A549 (cell line): ENCODE results near the gene SRRT.

ENCODE experiments used
- BHLHE40 ChIP-seq: IDR thresholded peaks from 2 replicates; pipeline ENCODE4 v1.6.1; 2012; ENCODE audit warnings: low read depth, low read length, inconsistent platforms
- CHD2 ChIP-seq: fragments of 150-350 bp; IDR thresholded peaks from 2 replicates; pipeline ENCODE4 v1.6.1; 2014; ENCODE audit warnings: low read length; ENCODE audit not compliant: partially characterized antibody
- CTCF ChIP-seq: fragments of >200 bp; sonication (Bioruptor Twin); formaldehyde crosslinking; IDR thresholded peaks from 3 replicates; pipeline ENCODE4 v1.5.1; 2016
- EHMT2 ChIP-seq: fragments of 200-600 bp; sonication (generic); IDR thresholded peaks from 2 replicates; pipeline ENCODE4 v1.6.1; 2016; ENCODE audit warnings: antibody characterized with exemption, low read depth, mild to moderate bottlenecking, moderate library complexity
- EP300 ChIP-seq, 2 experiments: fragments of >200 bp; sonication (Bioruptor Twin); formaldehyde crosslinking; IDR thresholded peaks; 2 replicates in 1 of 2; 3 replicates in 1 of 2; pipeline ENCODE4 v1.6.1; 2016 to 2017
- FOSL2 ChIP-seq, 2 experiments: fragments of 450-650 bp in 1 of 2; fragments of >200 bp in 1 of 2; sonication (Bioruptor Twin) in 1 of 2; formaldehyde crosslinking; IDR thresholded peaks; 2 replicates each; pipeline versions ENCODE4 v1.5.0 to v1.6.1; 2016 to 2020; ENCODE audit warnings: mild to moderate bottlenecking in 1 of 2, moderate library complexity in 1 of 2
- HOXA7 ChIP-seq: fragments of 250-450 bp; sonication (Bioruptor Pico); IDR thresholded peaks from 2 replicates; pipeline ENCODE4 v1.5.0; 2020; ENCODE audit warnings: mild to moderate bottlenecking, moderate library complexity
- KDM1A ChIP-seq: fragments of 200-600 bp; sonication (generic); IDR thresholded peaks from 2 replicates; pipeline ENCODE4 v1.6.1; 2016; ENCODE audit warnings: low read depth, mild to moderate bottlenecking
- MAX ChIP-seq: IDR thresholded peaks from 2 replicates; pipeline ENCODE4 v1.6.1; 2012
- NFE2L2 ChIP-seq: fragments of 150-350 bp; conservative IDR thresholded peaks from 2 replicates; pipeline ENCODE4 v1.6.1; 2014; ENCODE audit warnings: low read length
- POLR2A ChIP-seq: IDR thresholded peaks from 2 replicates; pipeline ENCODE4 v1.6.1; 2012; ENCODE audit warnings: mild to moderate bottlenecking, low read length
- RAD21 ChIP-seq, 2 experiments: fragments of >200 bp in 1 of 2; sonication (Bioruptor Twin) in 1 of 2; formaldehyde crosslinking in 1 of 2; IDR thresholded peaks in 1 of 2; conservative IDR thresholded peaks in 1 of 2; 2 replicates in 1 of 2; 3 replicates in 1 of 2; pipeline ENCODE4 v1.6.1; 2012 to 2018; ENCODE audit warnings: inconsistent platforms in 1 of 2
- REST ChIP-seq: fragments of 200-600 bp; sonication (generic); IDR thresholded peaks from 2 replicates; pipeline ENCODE4 v1.6.1; 2016; ENCODE audit warnings: antibody characterized with exemption, mild to moderate bottlenecking, moderate library complexity
- SMC3 ChIP-seq: fragments of >200 bp; sonication (Bioruptor Twin); formaldehyde crosslinking; IDR thresholded peaks from 3 replicates; pipeline ENCODE4 v1.6.1; 2018; ENCODE audit warnings: inconsistent platforms

GRCh38 chr7:100847360-100847759, 27.5 kb upstream of the SRRT start:
- TF ChIP-seq CTCF (no peak), EP300 (IDR thresholded peaks at IDR 0.05) (no peak), BHLHE40 (no peak), REST (no peak), SMC3 (no peak), RAD21 (conservative IDR thresholded peaks at IDR 0.05 in 1 of 2, IDR thresholded peaks at IDR 0.05 in 1 of 2) (no peak), EHMT2 (no peak), POLR2A (no peak), CHD2 (no peak), FOSL2 (IDR thresholded peaks at IDR 0.05) (no peak), FOSL2 (CRISPR knock-in tag; IDR thresholded peaks at IDR 0.05) (no peak), KDM1A (no peak), HOXA7 (CRISPR knock-in tag) (no peak), MAX (no peak), NFE2L2 (no peak)
